Measurements from ENCODE around the gene CDV3. TPM values are rescaled to one million over a fixed set of nuclear protein-coding genes. Genes with fewer than 3 reads are reported as not detected.

The CDV3 gene
- total and polyA plus RNA-seq, 10 of the 15 experiments (the other 5 are each of a cell fraction or from before 2014, with no cell fraction given) = 42.3 to 466 (median 136) TPM

DNA sequence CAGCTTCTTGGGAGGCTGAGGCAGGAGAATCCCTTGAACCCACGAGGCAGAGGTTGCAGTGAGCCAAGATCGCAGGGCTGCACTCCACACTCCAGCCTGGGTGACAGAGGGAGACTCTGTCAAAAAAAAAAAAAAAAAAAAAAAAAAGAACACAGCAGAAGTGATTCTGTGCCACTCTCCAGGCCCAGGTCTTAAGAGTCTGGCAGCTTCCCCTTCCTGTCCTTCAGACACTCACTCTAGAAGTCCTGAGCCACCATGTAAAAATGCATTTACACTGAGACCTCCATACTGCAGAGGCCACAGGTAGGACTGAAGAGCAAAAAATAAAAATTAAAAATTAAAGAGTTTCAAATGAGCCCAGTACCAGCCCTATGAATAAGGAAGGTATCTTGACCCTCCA is 11.8 kb upstream of the CDV3 start:
- no peak for FAIRE-seq
- Histone ChIP-seq H4K20me1 (ENCODE audit: control insufficient read depth, insufficient read depth) (no peaks in the 10 kb centered on the region), H3K27me3 (replicated peaks in 1 of 2; ENCODE audit: control insufficient read depth in 2 of 2, insufficient read depth in 2 of 2, low read length in 1 of 2) (no peaks in the 10 kb centered on the region), H3K79me2 (ENCODE audit: control insufficient read depth, insufficient read depth, low read length) (no peaks in the 10 kb centered on the region), H3K36me3 (ENCODE audit: control insufficient read depth in 2 of 2, insufficient read depth in 2 of 2, low read length in 1 of 2) (no peaks in the 10 kb centered on the region), H2AFZ (ENCODE audit: control insufficient read depth, low read depth, low read length) (no peak overlapping the region), H3K9ac (ENCODE audit: control insufficient read depth, insufficient read depth, low read length) (no peak overlapping the region), H3K4me1 (ENCODE audit: control insufficient read depth, insufficient read depth, low read length) (peaks cover 11% of the 10 kb centered on the region), H3K9me3 (replicated peaks; ENCODE audit: control insufficient read depth, insufficient read depth, low read length) (no peaks in the 10 kb centered on the region), H3K4me3 (no peak overlapping the region), H3K27ac (ENCODE audit: control insufficient read depth, insufficient read depth) (no peak overlapping the region), H3K4me2 (ENCODE audit: control insufficient read depth, insufficient read depth) (no peak overlapping the region)
- CTCF ChIA-PET = interaction anchor here (1.7 kb wide), 1 partner anchor 13 kb away, joined by 4 read pairs; no protein-coding TSS in a partner anchor
- intact Hi-C loops (cut with micrococcal nuclease; ENCODE audit: unreplicated experiment) (no loop called here), in situ Hi-C loops (cut with MboI) (no loop called here)
- POLR2A ChIA-PET = interaction anchor here (0.9 to 1.5 kb wide), 2 partner anchors 10 to 53 kb away, joined by 3 to 4 read pairs; no protein-coding TSS in a partner anchor
- BruUV-seq (replicated peaks) = no TSS peak
- ATAC-seq = peak; percentile 57
- whole genome bisulfite sequencing (ENCODE audit: insufficient coverage, insufficient replicate concordance, low lambda C conversion rate, missing lambda C conversion rate) = 91% methylated on average over 2 of the region's 2 CpGs
- DNase-seq (ENCODE audit: low read depth, low spot score) = no peak
- RAD21 ChIA-PET (ENCODE audit: unreplicated experiment) = interaction anchor here (1.2 to 1.7 kb wide), 3 partner anchors 9 to 53 kb away, joined by 3 to 6 read pairs (median 4); partner anchors contain the start of gene CDV3
- no peak for TF ChIP-seq EGR1 (IDR thresholded peaks at IDR 0.05; ENCODE audit: borderline replicate concordance in 1 of 2, low read depth in 2 of 2, low read length in 2 of 2)
- TF ChIP-seq ZNF384 (IDR thresholded peaks at IDR 0.05; ENCODE audit: borderline replicate concordance, low read depth, low read length) = 0 out of 2 replicates have a peak, but pooled peaks have one; percentile 22
- TF ChIP-seq ZNF207 (IDR thresholded peaks at IDR 0.05; ENCODE audit: borderline replicate concordance) = no peak
- SMC1A ChIA-PET (ENCODE audit: uncharacterized antibody, unreplicated experiment) = interaction anchor here (1.1 to 3.1 kb wide), 3 partner anchors 10 to 93 kb away, joined by 3 to 9 read pairs (median 5); no protein-coding TSS in a partner anchor

DNA sequence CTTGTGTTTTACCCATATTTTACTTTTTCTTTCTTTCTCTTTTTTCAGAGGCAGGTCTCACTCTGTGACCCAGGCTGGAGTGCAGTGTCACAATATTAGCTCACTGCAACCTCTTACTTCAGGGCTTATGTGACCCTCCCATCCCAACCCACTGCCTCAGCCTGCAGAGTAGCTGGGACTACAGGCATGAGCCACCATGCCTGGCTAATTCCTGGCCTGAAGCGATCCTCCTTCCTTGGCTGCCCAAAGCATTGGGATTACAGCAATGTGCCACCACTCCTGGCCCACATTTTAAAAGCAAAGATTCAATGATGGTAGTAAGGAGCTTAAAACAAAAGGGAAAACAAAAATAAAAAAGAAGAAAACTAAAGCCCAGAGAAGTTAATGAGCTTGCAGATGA is 11.1 kb upstream of the CDV3 start:
- BruUV-seq (replicated peaks) = no TSS peak
- 85% methylated on average over 1 of the region's 1 CpG for WGBS (ENCODE audit: insufficient coverage, insufficient replicate concordance, low lambda C conversion rate, missing lambda C conversion rate)
- ATAC-seq = no peak
- CTCF ChIA-PET = interaction anchor here (0.6 to 1.7 kb wide), 4 partner anchors 10 to 72 kb away, joined by 3 to 4 read pairs (median 4); no protein-coding TSS in a partner anchor
- DNase-seq (ENCODE audit: low read depth, low spot score) = no peak
- RAD21 ChIA-PET (ENCODE audit: unreplicated experiment) = interaction anchor here (1.2 to 1.7 kb wide), 3 partner anchors 8 to 54 kb away, joined by 3 to 6 read pairs (median 4); partner anchors contain the start of gene CDV3
- in situ Hi-C loops (cut with MboI) = no loop called here
- FAIRE-seq = no peak
- H3K4me3 ChIP-seq = no peak overlapping the region
- H3K27me3 ChIP-seq (replicated peaks in 1 of 2; ENCODE audit: control insufficient read depth in 2 of 2, insufficient read depth in 2 of 2, low read length in 1 of 2) = no peaks in the 10 kb centered on the region
- no peak for TF ChIP-seq BHLHE40 (IDR thresholded peaks at IDR 0.05; ENCODE audit: borderline replicate concordance in 1 of 2, low read depth in 2 of 2, low read length in 1 of 2)
- H3K4me1 ChIP-seq (ENCODE audit: control insufficient read depth, insufficient read depth, low read length) = peaks cover 15% of the 10 kb centered on the region
- SMC1A ChIA-PET (ENCODE audit: uncharacterized antibody, unreplicated experiment) = interaction anchor here (1.0 to 3.1 kb wide), 7 partner anchors 10 to 94 kb away, joined by 3 to 9 read pairs (median 5); no protein-coding TSS in a partner anchor
- H3K4me2 ChIP-seq (ENCODE audit: control insufficient read depth, insufficient read depth) = no peak overlapping the region
- H3K9me3 ChIP-seq (replicated peaks; ENCODE audit: control insufficient read depth, insufficient read depth, low read length) = no peaks in the 10 kb centered on the region
- no peaks in the 10 kb centered on the region for H3K36me3 ChIP-seq (ENCODE audit: control insufficient read depth in 2 of 2, insufficient read depth in 2 of 2, low read length in 1 of 2)
- no peak overlapping the region for H3K27ac ChIP-seq (ENCODE audit: control insufficient read depth, insufficient read depth)
- no peaks in the 10 kb centered on the region for H3K79me2 ChIP-seq (ENCODE audit: control insufficient read depth, insufficient read depth, low read length)
- no peaks in the 10 kb centered on the region for H4K20me1 ChIP-seq (ENCODE audit: control insufficient read depth, insufficient read depth)
- no peak overlapping the region; the same call in 1 of the 2 replicates for H2AFZ ChIP-seq (ENCODE audit: control insufficient read depth, low read depth, low read length)
- intact Hi-C loops (cut with micrococcal nuclease; ENCODE audit: unreplicated experiment) = no loop called here
- POLR2A ChIA-PET = interaction anchor here (0.7 to 1.5 kb wide), 3 partner anchors 8 to 53 kb away, joined by 3 to 5 read pairs (median 4); no protein-coding TSS in a partner anchor
- no peak overlapping the region for H3K9ac ChIP-seq (ENCODE audit: control insufficient read depth, insufficient read depth, low read length)

Data from GM12878 (cell line).